ENCODE measurements around the gene UVSSA.
A peak's percentile ranks its signal among the peaks of the same experiment; 100 is the strongest.
"Not testable (repeated sequence)": the region's sequence is repeated elsewhere in the genome, so short reads cannot be mapped to it uniquely, and the experiment has no call there.

UVSSA gene

GRCh38 chr4:1329408-1330371 is 17.3 kb upstream of the UVSSA start:
- Mint-ChIP-seq H3K4me3 (no peak overlapping the region), H3K4me1 (no peaks in the 10 kb centered on the region), H3K9me3 (no peaks in the 10 kb centered on the region), H3K27ac (peak overlapping the region in 2 of 3 experiments; percentile 59 to 80), H3K27me3 (ENCODE audit: low read depth) (no peaks in the 10 kb centered on the region), H3K36me3 (ENCODE audit: low read depth) (peaks cover 25% of the 10 kb centered on the region)
- TF ChIP-seq CTCF (IDR thresholded peaks at IDR 0.05; ENCODE audit: unreplicated experiment in 3 of 3), result no peak

GRCh38 chr4:1330761-1331590 is 16.0 kb upstream of the UVSSA start:
- no peaks in the 10 kb centered on the region for H3K27me3 Mint-ChIP-seq (ENCODE audit: low read depth)
- H3K27ac Mint-ChIP-seq, result peak overlapping the region; percentile 4 to 80 (median 59)
- H3K36me3 Mint-ChIP-seq (ENCODE audit: low read depth), result peaks cover 32% of the 10 kb centered on the region
- H3K9me3 Mint-ChIP-seq, result no peaks in the 10 kb centered on the region
- no peak for TF ChIP-seq CTCF (IDR thresholded peaks at IDR 0.05; ENCODE audit: unreplicated experiment in 3 of 3)
- no peak overlapping the region for H3K4me3 Mint-ChIP-seq
- H3K4me1 Mint-ChIP-seq, result no peaks in the 10 kb centered on the region

GRCh38 chr4:1331591-1332353 is 15.2 kb upstream of the UVSSA start:
- TF ChIP-seq CTCF (IDR thresholded peaks at IDR 0.05; ENCODE audit: unreplicated experiment in 3 of 3), result no peak
- H3K36me3 Mint-ChIP-seq (ENCODE audit: low read depth), result peaks cover 40% of the 10 kb centered on the region
- H3K27ac Mint-ChIP-seq, result peak overlapping the region in 1 of 3 experiments; percentile 43
- no peaks in the 10 kb centered on the region for H3K4me1 Mint-ChIP-seq
- H3K27me3 Mint-ChIP-seq (ENCODE audit: low read depth), result no peaks in the 10 kb centered on the region
- no peak overlapping the region for H3K4me3 Mint-ChIP-seq
- H3K9me3 Mint-ChIP-seq, result no peaks in the 10 kb centered on the region

GRCh38 chr4:1332686-1333085 is 14.3 kb upstream of the UVSSA start:
- no peak for TF ChIP-seq CTCF (IDR thresholded peaks at IDR 0.05; ENCODE audit: unreplicated experiment in 3 of 3)
- H3K4me1 Mint-ChIP-seq, result no peaks in the 10 kb centered on the region
- H3K36me3 Mint-ChIP-seq (ENCODE audit: low read depth), result peaks cover 49% of the 10 kb centered on the region
- no peaks in the 10 kb centered on the region for H3K27me3 Mint-ChIP-seq (ENCODE audit: low read depth)
- H3K4me3 Mint-ChIP-seq, result no peak overlapping the region
- no peak overlapping the region for H3K27ac Mint-ChIP-seq
- no peaks in the 10 kb centered on the region for H3K9me3 Mint-ChIP-seq

- Mint-ChIP-seq H3K27ac (no peak overlapping the region), H3K4me1 (no peaks in the 10 kb centered on the region), H3K9me3 (no peaks in the 10 kb centered on the region), H3K27me3 (ENCODE audit: low read depth) (no peaks in the 10 kb centered on the region), H3K4me3 (no peak overlapping the region), H3K36me3 (ENCODE audit: low read depth) (peaks cover 53% of the 10 kb centered on the region)
- TF ChIP-seq CTCF (IDR thresholded peaks at IDR 0.05; ENCODE audit: unreplicated experiment in 3 of 3), result no peak
Observed at GRCh38 chr4:1333256-1333655, 13.8 kb upstream of the UVSSA start.

- peaks cover 57% of the 10 kb centered on the region for H3K36me3 Mint-ChIP-seq (ENCODE audit: low read depth)
- H3K9me3 Mint-ChIP-seq; H3K4me1 Mint-ChIP-seq; H3K4me3 Mint-ChIP-seq; H3K27me3 Mint-ChIP-seq (ENCODE audit: low read depth); H3K27ac Mint-ChIP-seq: not testable (repeated sequence)
Observed at GRCh38 chr4:1333851-1334578, 13.0 kb upstream of the UVSSA start.
